H1 (cell line): ENCODE data around the gene SPAG5. TPM values are rescaled to one million over a fixed set of nuclear protein-coding genes. Genes with fewer than 3 reads are reported as not detected.

Experiments used
- CTCF ChIA-PET: fragments of 300-600 bp; sonication (Branson Sonifier 250); formaldehyde crosslinking; loops from one replicate; lab custom pipeline; 2021; ENCODE audit not compliant: partially characterized antibody; lab: Charles Lee
- POLR2A ChIA-PET: fragments of 300-600 bp; sonication (Branson Sonifier 250); formaldehyde crosslinking; loops from one replicate; lab custom pipeline; 2021; ENCODE audit warnings: inconsistent platforms; ENCODE audit not compliant: partially characterized antibody; lab: Charles Lee
- DNase-seq, 2 experiments: peaks; one replicate each; pipeline versions ENCODE4 v3.0.0 to v3.0.0-alpha.2; 2010 to 2022; ENCODE audit warnings: low spot score in 2 of 2, low read depth in 1 of 2, mixed read lengths in 1 of 2
- FAIRE-seq: peaks from 2 replicates; lab custom pipeline; 2011; peaks lifted over from hg19 to GRCh38; lab: Jason Lieb, UNC
- H2AFZ ChIP-seq: 2 replicates; pipeline ENCODE4 v1.8.1; 2012; ENCODE audit warnings: low read length, inconsistent platforms
- H2AK5ac ChIP-seq: 2 replicates; pipeline ENCODE4 v1.6.1; 2013; ENCODE audit warnings: low read depth, low read length
- H2BK120ac ChIP-seq: replicated peaks from 2 replicates; pipeline ENCODE3; 2013; ENCODE audit warnings: low read depth, low read length, inconsistent platforms
- H2BK12ac ChIP-seq: 2 replicates; pipeline ENCODE4 v1.6.1; 2013; ENCODE audit warnings: low read depth, low read length
- H2BK15ac ChIP-seq: 2 replicates; pipeline ENCODE4 v1.6.1; 2013; ENCODE audit warnings: low read length
- H2BK20ac ChIP-seq: 2 replicates; pipeline ENCODE4 v1.6.1; 2013; ENCODE audit warnings: low read length
- H2BK5ac ChIP-seq: 2 replicates; pipeline ENCODE4 v1.6.1; 2013; ENCODE audit warnings: low read depth, low read length
- H3K14ac ChIP-seq: 2 replicates; pipeline ENCODE4 v1.6.1; 2013; ENCODE audit warnings: inconsistent platforms; ENCODE audit not compliant: insufficient read length
- H3K18ac ChIP-seq: 2 replicates; pipeline ENCODE4 v1.6.1; 2013; ENCODE audit warnings: low read length; ENCODE audit errors: extremely low read depth
- H3K23ac ChIP-seq: 2 replicates; pipeline ENCODE4 v1.6.1; 2013; ENCODE audit warnings: inconsistent platforms; ENCODE audit not compliant: insufficient read length
- H3K23me2 ChIP-seq: 2 replicates; pipeline ENCODE4 v1.6.1; 2013; ENCODE audit warnings: low read depth, low read length
- H3K27ac ChIP-seq: 2 replicates; pipeline ENCODE4 v1.6.1; 2011; ENCODE audit warnings: low read depth, low read length, inconsistent platforms
- H3K27me3 ChIP-seq, 4 experiments: replicated peaks in 1 of 4; 1 replicate in 1 of 4; 2 replicates in 3 of 4; pipeline versions ENCODE4 v1.6.1 to v1.8.1; 2011 to 2013; ENCODE audit warnings: low read length in 3 of 4, mild to moderate bottlenecking in 3 of 4, inconsistent platforms in 2 of 4, mixed read lengths in 2 of 4, moderate library complexity in 1 of 4; ENCODE audit not compliant: control insufficient read depth in 3 of 4, insufficient read depth in 3 of 4; ENCODE audit errors: extremely low read depth in 1 of 4
- H3K36me3 ChIP-seq, 4 experiments: 2 replicates each; pipeline versions ENCODE4 v1.6.1 to v1.8.1; 2011 to 2013; ENCODE audit warnings: mild to moderate bottlenecking in 4 of 4, low read length in 3 of 4, moderate library complexity in 2 of 4, control low read depth in 1 of 4, inconsistent platforms in 1 of 4; ENCODE audit not compliant: insufficient read depth in 4 of 4, control insufficient read depth in 2 of 4
- H3K4ac ChIP-seq: replicated peaks from 2 replicates; pipeline ENCODE3; 2013; ENCODE audit warnings: low read length, low read depth, mixed read lengths, inconsistent platforms; ENCODE audit not compliant: insufficient read length
- H3K4me1 ChIP-seq, 4 experiments: replicated peaks in 1 of 4; 1 replicate in 1 of 4; 2 replicates in 3 of 4; pipeline versions ENCODE4 v1.6.1 to v1.8.1; 2011 to 2013; ENCODE audit warnings: low read length in 3 of 4, inconsistent platforms in 2 of 4, mixed read lengths in 1 of 4; ENCODE audit not compliant: insufficient read depth in 4 of 4, control insufficient read depth in 3 of 4
- H3K4me2 ChIP-seq, 2 experiments: 2 replicates each; pipeline versions ENCODE4 v1.6.1 to v1.8.1; 2011 to 2013; ENCODE audit warnings: low read depth in 2 of 2, low read length in 2 of 2, control low read depth in 1 of 2, inconsistent platforms in 1 of 2, mild to moderate bottlenecking in 1 of 2; ENCODE audit not compliant: insufficient read depth in 1 of 2
- H3K4me3 ChIP-seq, 4 experiments: fragments of 200-600, 300-600 bp in 1 of 4; sonication (generic), shearing (Covaris generic), sonication (Bioruptor Twin) in 1 of 4; 2 replicates each; pipeline versions ENCODE4 v1.5.1 to v1.8.1; 2011 to 2016; ENCODE audit warnings: low read length in 4 of 4, low read depth in 3 of 4, control low read depth in 2 of 4, inconsistent platforms in 2 of 4, mild to moderate bottlenecking in 2 of 4, mixed read lengths in 1 of 4, moderate library complexity in 1 of 4; ENCODE audit not compliant: insufficient read depth in 2 of 4; ENCODE audit errors: extremely low read depth in 1 of 4
- H3K56ac ChIP-seq: replicated peaks from 2 replicates; pipeline ENCODE3; 2013; ENCODE audit warnings: low read depth, mild to moderate bottlenecking, mixed read lengths, low read length, inconsistent platforms; ENCODE audit not compliant: insufficient read length
- H3K79me1 ChIP-seq: 2 replicates; pipeline ENCODE4 v1.6.1; 2013; ENCODE audit warnings: low read depth, low read length, control low read depth
- H3K79me2 ChIP-seq, 2 experiments: 2 replicates each; pipeline versions ENCODE4 v1.6.1 to v1.8.1; 2012 to 2013; ENCODE audit warnings: low read length in 2 of 2, mild to moderate bottlenecking in 2 of 2, inconsistent platforms in 1 of 2; ENCODE audit not compliant: insufficient read depth in 2 of 2, control insufficient read depth in 1 of 2
- H3K9ac ChIP-seq, 4 experiments: replicated peaks in 1 of 4; 1 replicate in 1 of 4; 2 replicates in 3 of 4; pipeline versions ENCODE4 v1.6.1 to v1.8.1; 2011 to 2013; ENCODE audit warnings: low read depth in 3 of 4, low read length in 3 of 4, control low read depth in 2 of 4, mild to moderate bottlenecking in 2 of 4, moderate library complexity in 2 of 4, inconsistent platforms in 1 of 4; ENCODE audit errors: extremely low read depth in 1 of 4
- H3K9me3 ChIP-seq, 2 experiments: 2 replicates each; pipeline versions ENCODE4 v1.6.1 to v1.8.1; 2012 to 2013; ENCODE audit warnings: mild to moderate bottlenecking in 2 of 2, moderate library complexity in 2 of 2, control low read depth in 1 of 2, inconsistent platforms in 1 of 2, low read depth in 1 of 2, low read length in 1 of 2, mixed read lengths in 1 of 2; ENCODE audit not compliant: insufficient read depth in 2 of 2
- H4K20me1 ChIP-seq, 2 experiments: replicated peaks in 1 of 2; 2 replicates each; pipeline versions ENCODE3 to v1.8.1; 2011 to 2013; ENCODE audit warnings: inconsistent platforms in 2 of 2, low read length in 2 of 2, mild to moderate bottlenecking in 1 of 2; ENCODE audit not compliant: insufficient read depth in 2 of 2, control insufficient read depth in 1 of 2
- H4K5ac ChIP-seq: 2 replicates; pipeline ENCODE4 v1.6.1; 2013; ENCODE audit warnings: low read length, low read depth, mixed read lengths, inconsistent platforms; ENCODE audit not compliant: insufficient read length
- H4K8ac ChIP-seq: 2 replicates; pipeline ENCODE4 v1.8.0; 2013; ENCODE audit warnings: mild to moderate bottlenecking, moderate library complexity, low read length, inconsistent platforms; ENCODE audit not compliant: insufficient read depth; ENCODE audit errors: extremely low read depth
- H4K91ac ChIP-seq: replicated peaks from 2 replicates; pipeline ENCODE3; 2013; ENCODE audit warnings: low read length, mixed read lengths, inconsistent platforms; ENCODE audit not compliant: insufficient read length
- KDM4A ChIP-seq: IDR thresholded peaks from one replicate; pipeline ENCODE4 v1.7.1; 2012; ENCODE audit warnings: low read depth, mild to moderate bottlenecking, moderate library complexity, low read length, inconsistent platforms; ENCODE audit not compliant: severe bottlenecking
- WGBS, 2 experiments: shearing (Covaris generic) in 1 of 2; methylation state at CpG; one replicate each; pipeline versions ENCODE4 v1.1.6 to v1.1.7; 2013 to 2015; ENCODE audit warnings: low lambda C conversion rate in 2 of 2, mixed read lengths in 2 of 2, inconsistent platforms in 1 of 2, low coverage in 1 of 2, missing lambda C conversion rate in 1 of 2; ENCODE audit not compliant: insufficient replicate concordance in 2 of 2, insufficient coverage in 1 of 2, insufficient read length in 1 of 2; ENCODE audit errors: extremely low coverage in 1 of 2, missing lambda C conversion rate in 1 of 2; 5-methylcytosine and 5-hydroxymethylcytosine counted together
- polyA plus RNA-seq, 7 experiments: library from polyadenylated mRNA; depleted of rRNA in 3 of 7; stranded (reverse) in 5 of 7; unstranded in 2 of 7; fragments of >200 nt in 5 of 7; fragments of 200-250 nt in 2 of 7; gene quantifications; 1 replicate in 5 of 7; 2 replicates in 1 of 7; 4 replicates in 1 of 7; pipeline versions ENCODE4 v1.2.1 to v1.2.3, GENCODE V29; 2011 to 2013; ENCODE audit warnings: missing spikeins in 2 of 7, mixed read lengths in 2 of 7
- total RNA-seq: library from RNA; stranded (reverse); fragmentation: NEBNext Ultra II Directional; extraction: Animal tissue kit (Norgen Biotek cat#: 25700); gene quantifications from 2 replicates; pipeline ENCODE4 v1.2.1, GENCODE V29; 2021

SPAG5 gene
- total and polyA plus RNA-seq, 2 of the 8 experiments (the other 6 are each of a cell fraction or from before 2014, with no cell fraction given), result 57.1 to 129 TPM

DNA sequence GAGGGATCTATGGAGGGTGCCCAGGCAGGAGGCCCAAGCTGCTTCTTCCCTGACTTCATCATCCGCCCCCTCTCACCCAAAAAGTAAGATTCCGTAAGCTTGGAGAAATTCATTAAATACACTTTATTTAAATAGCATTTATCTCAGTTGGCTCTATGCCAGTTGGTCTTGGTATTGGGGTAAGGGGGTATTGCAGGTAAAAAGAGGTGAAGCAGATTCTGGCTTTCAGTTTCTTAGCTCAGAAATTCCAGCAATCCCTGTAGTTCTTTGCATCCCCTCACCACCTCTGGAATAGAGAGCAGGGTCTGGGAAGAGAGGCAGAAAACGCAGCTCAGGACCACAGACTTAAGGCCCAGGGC is 21.4 kb downstream of the SPAG5 start:
- Histone ChIP-seq H4K20me1 (peaks cover 4 to 5% of the 10 kb centered on the region in 2 experiments), H3K9ac (no peak overlapping the region), H3K14ac (no peak overlapping the region), H3K23ac (no peak overlapping the region), H2BK120ac (no peak overlapping the region), H3K4me3 (no peak overlapping the region), H3K56ac (no peak overlapping the region), H3K27ac (no peak overlapping the region), H3K4me1 (peaks cover 2 to 9% (median 5%) of the 10 kb centered on the region in 4 experiments; a peak in 6 of 7 replicates), H4K91ac (peak overlapping the region; percentile 13), H2AK5ac (no peak overlapping the region), H2BK20ac (no peak overlapping the region), H3K79me2 (no peaks in the 10 kb centered on the region), H4K8ac (no peak overlapping the region), H4K5ac (no peak overlapping the region), H2AFZ (no peak overlapping the region), H3K4me2 (peak overlapping the region; percentile 2 to 72; a peak in 2 of 4 replicates), H2BK12ac (peak overlapping the region; percentile 77; the same call in 1 of the 2 replicates), H3K27me3 (peaks cover 0 to 4% (median 2%) of the 10 kb centered on the region in 4 experiments; a peak in 3 of 7 replicates), H3K18ac (peak overlapping the region; percentile 26; the same call in 1 of the 2 replicates), H3K79me1 (no peaks in the 10 kb centered on the region), H2BK15ac (no peak overlapping the region), H3K36me3 (peaks cover 16 to 42% (median 38%) of the 10 kb centered on the region in 4 experiments), H3K4ac (no peak overlapping the region), H2BK5ac (peak overlapping the region; percentile 79; the same call in 1 of the 2 replicates), H3K9me3 (no peaks in the 10 kb centered on the region), H3K23me2 (no peaks in the 10 kb centered on the region; the same call in 1 of the 2 replicates)
- CTCF ChIA-PET, result interaction anchor here (1.2 to 3.5 kb wide), 7 partner anchors 11 to 94 kb away, joined by 3 to 18 read pairs (median 4); no protein-coding TSS in a partner anchor
- 86% methylated on average over 3 of the region's 3 CpGs; no CpG with 5 or more reads in 1 of the 2 experiments for WGBS, 2 experiments
- POLR2A ChIA-PET, result interaction anchor here (0.5 to 4.2 kb wide), 21 partner anchors 8 to 148 kb away, joined by 3 to 24 read pairs (median 5); partner anchors contain the start of genes BLTP2, RSKR, SDF2 and SPAG5
- FAIRE-seq, result no peak
- TF ChIP-seq KDM4A, result no peak
- DNase-seq, result no peak
